GM12865 (cell line): ENCODE data around the gene ZNF786.
"Not testable (repeated sequence)": the region's sequence is repeated elsewhere in the genome, so short reads cannot be mapped to it uniquely, and the experiment has no call there.

Source experiments
- DNase-seq: peaks from one replicate; pipeline ENCODE4 v3.0.0; 2010; ENCODE audit warnings: low read depth
- H3K4me3 ChIP-seq: 2 replicates; pipeline ENCODE4 v1.5.1; 2011; ENCODE audit warnings: mild to moderate bottlenecking, low read depth, low read length, control low read depth
- CTCF ChIP-seq: IDR thresholded peaks from 2 replicates; pipeline ENCODE4 v1.5.1; 2011; ENCODE audit warnings: low read length, control low read depth, low read depth, inconsistent platforms; ENCODE audit not compliant: insufficient read depth; ENCODE audit errors: missing control alignments

ZNF786 gene

GRCh38 chr7:149070372-149071125 lies 20.0 kb downstream of the ZNF786 start:
- peak; percentile 9 for DNase-seq
- H3K4me3 ChIP-seq, result peak overlapping the region; percentile 68
- no peak for TF ChIP-seq CTCF

GRCh38 chr7:149067869-149068268 lies 22.6 kb downstream of the ZNF786 start:
- no peak for TF ChIP-seq CTCF
- no peak for DNase-seq
- H3K4me3 ChIP-seq, result no peak overlapping the region

GRCh38 chr7:149063476-149063875 lies 27.0 kb downstream of the ZNF786 start:
- no peak overlapping the region for H3K4me3 ChIP-seq
- DNase-seq, result no peak
- TF ChIP-seq CTCF, result no peak

GRCh38 chr7:149062217-149062899 lies 28.2 kb downstream of the ZNF786 start:
- peak; percentile 55 for DNase-seq
- not testable (repeated sequence) for H3K4me3 ChIP-seq

- TF ChIP-seq CTCF, result no peak
- DNase-seq, result peak; percentile 12
- no peak overlapping the region for H3K4me3 ChIP-seq
Observed at GRCh38 chr7:149060156-149060555, 30.4 kb downstream of the ZNF786 start.

GRCh38 chr7:149053885-149054284 lies 36.6 kb downstream of the ZNF786 start:
- no peak overlapping the region for H3K4me3 ChIP-seq
- DNase-seq, result no peak
- TF ChIP-seq CTCF, result no peak

GRCh38 chr7:149053384-149053783 lies 37.1 kb downstream of the ZNF786 start:
- TF ChIP-seq CTCF, result no peak
- DNase-seq, result no peak
- H3K4me3 ChIP-seq, result no peak overlapping the region
